ENCODE measurements around the gene HAL. TPM values are rescaled to one million over a fixed set of nuclear protein-coding genes. Genes with fewer than 3 reads are reported as not detected.

The HAL gene
- total RNA-seq, 5 donors from 2014 or later (not counting 1 experiment from before 2014, with no cell fraction given): 0.54 to 2.4 (median 1.1) TPM

- H3K9me3 Mint-ChIP-seq: no peaks in the 10 kb centered on the region
- ATAC-seq (replicated peaks in 1 of 4): no peak
- no peak overlapping the region for H3K27ac Mint-ChIP-seq
- H3K27me3 Mint-ChIP-seq: no peaks in the 10 kb centered on the region
- peaks cover 21% of the 10 kb centered on the region for H3K36me3 Mint-ChIP-seq
- no peak overlapping the region for H3K4me3 Mint-ChIP-seq
- no peaks in the 10 kb centered on the region for H3K9me3 ChIP-seq
- H3K27me3 ChIP-seq (replicated peaks in 1 of 2; ENCODE audit: control insufficient read depth in 2 of 2, extremely low read depth in 1 of 2, insufficient read depth in 2 of 2, low read length in 1 of 2): no peaks in the 10 kb centered on the region
- WGBS (ENCODE audit: insufficient coverage): 100% methylated on average over 2 of the region's 7 CpGs
- no peak overlapping the region for H3K27ac ChIP-seq (ENCODE audit: low read length)
- no peaks in the 10 kb centered on the region for H3K36me3 ChIP-seq (ENCODE audit: control insufficient read depth in 2 of 2, extremely low read depth in 1 of 2, insufficient read depth in 1 of 2, low read length in 1 of 2)
- H3K4me1 ChIP-seq (ENCODE audit: control insufficient read depth in 1 of 2, extremely low read depth in 1 of 2, insufficient read depth in 2 of 2, low read length in 2 of 2): no peaks in the 10 kb centered on the region
- H3K4me3 ChIP-seq (ENCODE audit: control insufficient read depth in 1 of 2, extremely low read depth in 1 of 2, low read length in 1 of 2): no peak overlapping the region
- POLR2A ChIA-PET: no interaction called here
- DNase-seq: no peak
- CTCF ChIA-PET: interaction anchor here (0.9 to 1.3 kb wide), 2 partner anchors 8 kb away, joined by 5 to 6 read pairs; no protein-coding TSS in a partner anchor
- no peaks in the 10 kb centered on the region for H3K4me1 Mint-ChIP-seq
Measured at GRCh38 chr12:95990136-95990535, 6.0 kb downstream of the HAL start.

DNA sequence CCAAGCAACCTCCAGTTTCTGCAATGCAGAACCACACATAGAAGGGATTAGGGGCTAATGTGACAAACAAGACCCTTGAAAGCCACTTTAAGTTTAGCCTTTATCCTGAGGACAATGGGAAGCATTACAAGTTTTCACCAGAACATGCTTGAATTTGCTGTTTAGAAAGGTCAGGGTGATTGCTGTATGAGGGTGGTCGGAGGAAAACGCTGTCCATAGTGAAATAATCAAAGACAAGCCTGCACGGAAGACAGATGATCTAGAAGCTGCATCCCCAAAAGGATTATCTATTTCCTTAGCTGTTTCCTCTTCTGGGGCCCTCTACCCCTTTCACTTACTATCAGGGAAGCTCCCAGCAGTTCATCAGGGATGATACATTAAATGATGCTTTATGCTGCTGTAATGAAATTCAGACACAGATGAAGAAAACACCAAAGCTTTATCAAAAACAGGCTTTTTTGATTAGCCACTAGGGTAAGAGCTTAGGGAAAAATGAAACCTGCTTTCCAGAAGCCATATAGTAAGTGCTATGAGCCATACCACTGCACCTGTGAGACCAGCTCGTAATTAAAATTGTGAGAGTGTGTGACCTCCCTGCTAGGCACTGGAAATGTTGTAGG, 6.5 kb downstream of the HAL start:
- ChIA-PET CTCF (interaction anchor here (0.9 to 1.3 kb wide), 3 partner anchors 8 to 9 kb away, joined by 3 to 6 read pairs (median 5); no protein-coding TSS in a partner anchor), POLR2A (no interaction called here)
- no peaks in the 10 kb centered on the region for H3K4me1 Mint-ChIP-seq
- no peaks in the 10 kb centered on the region for H3K9me3 ChIP-seq
- no peak for ATAC-seq (replicated peaks in 1 of 4)
- H3K36me3 Mint-ChIP-seq: peaks cover 17% of the 10 kb centered on the region
- DNase-seq: no peak
- no peaks in the 10 kb centered on the region for H3K36me3 ChIP-seq (ENCODE audit: control insufficient read depth in 2 of 2, extremely low read depth in 1 of 2, insufficient read depth in 1 of 2, low read length in 1 of 2)
- H3K27me3 ChIP-seq (replicated peaks in 1 of 2; ENCODE audit: control insufficient read depth in 2 of 2, extremely low read depth in 1 of 2, insufficient read depth in 2 of 2, low read length in 1 of 2): no peaks in the 10 kb centered on the region
- H3K4me3 ChIP-seq (ENCODE audit: control insufficient read depth in 1 of 2, extremely low read depth in 1 of 2, low read length in 1 of 2): no peak overlapping the region
- 57% methylated on average over 1 of the region's 4 CpGs for WGBS (ENCODE audit: insufficient coverage)
- H3K4me3 Mint-ChIP-seq: no peak overlapping the region
- no peaks in the 10 kb centered on the region for H3K9me3 Mint-ChIP-seq
- no peaks in the 10 kb centered on the region for H3K4me1 ChIP-seq (ENCODE audit: control insufficient read depth in 1 of 2, extremely low read depth in 1 of 2, insufficient read depth in 2 of 2, low read length in 2 of 2)
- H3K27me3 Mint-ChIP-seq: no peaks in the 10 kb centered on the region
- H3K27ac Mint-ChIP-seq: no peak overlapping the region
- no peak overlapping the region for H3K27ac ChIP-seq (ENCODE audit: low read length)

DNA sequence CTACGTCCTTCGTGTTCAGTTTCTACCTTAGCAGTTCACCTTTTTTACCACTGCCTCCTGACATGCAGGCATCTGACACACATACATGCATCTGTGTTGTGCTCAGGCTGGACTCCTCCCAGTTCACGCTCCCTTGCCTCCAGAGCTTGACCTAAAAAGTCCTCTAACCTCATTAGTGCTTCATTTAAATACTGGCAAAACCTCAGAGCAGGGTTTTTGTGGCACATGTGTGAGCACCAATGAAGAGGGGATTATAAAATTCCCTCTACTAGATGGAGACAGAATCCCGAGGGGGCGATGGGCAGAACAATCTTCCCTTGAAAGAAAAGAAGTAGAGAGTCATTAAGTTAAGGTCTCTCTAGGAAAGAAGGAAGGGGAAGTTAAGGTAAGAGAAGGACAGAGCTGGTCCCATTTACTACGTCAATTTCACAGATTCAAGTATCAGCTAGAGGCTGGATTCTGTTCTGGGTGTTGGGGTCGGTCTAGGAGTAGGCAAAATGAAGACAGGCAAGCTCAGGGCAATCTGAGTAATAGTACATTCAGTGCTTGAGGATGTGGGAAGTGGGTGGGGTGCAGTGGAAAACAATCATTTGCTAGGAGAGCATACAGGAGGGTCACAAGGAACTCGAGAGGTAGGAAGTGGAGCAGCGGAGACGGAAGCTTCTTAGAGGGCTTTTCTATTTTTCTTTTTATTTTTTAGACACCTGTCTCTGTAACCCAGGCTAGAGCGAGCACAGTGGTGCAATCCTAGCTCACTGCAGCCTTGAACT, 7.5 kb downstream of the HAL start:
- Histone ChIP-seq H3K4me1 (ENCODE audit: control insufficient read depth in 1 of 2, extremely low read depth in 1 of 2, insufficient read depth in 2 of 2, low read length in 2 of 2) (no peaks in the 10 kb centered on the region), H3K9me3 (no peaks in the 10 kb centered on the region), H3K27ac (ENCODE audit: low read length) (no peak overlapping the region), H3K4me3 (ENCODE audit: control insufficient read depth in 1 of 2, extremely low read depth in 1 of 2, low read length in 1 of 2) (no peak overlapping the region), H3K36me3 (ENCODE audit: control insufficient read depth in 2 of 2, extremely low read depth in 1 of 2, insufficient read depth in 1 of 2, low read length in 1 of 2) (no peaks in the 10 kb centered on the region), H3K27me3 (replicated peaks in 1 of 2; ENCODE audit: control insufficient read depth in 2 of 2, extremely low read depth in 1 of 2, insufficient read depth in 2 of 2, low read length in 1 of 2) (no peaks in the 10 kb centered on the region)
- DNase-seq (no peak), ATAC-seq (replicated peaks in 1 of 4) (no peak)
- Mint-ChIP-seq H3K27ac (no peak overlapping the region), H3K4me3 (no peak overlapping the region), H3K4me1 (no peaks in the 10 kb centered on the region), H3K9me3 (no peaks in the 10 kb centered on the region), H3K36me3 (peaks cover 17% of the 10 kb centered on the region), H3K27me3 (no peaks in the 10 kb centered on the region)
- CTCF ChIA-PET: interaction anchor here in 1 of 2 donors (1.3 kb wide), 1 partner anchor 10 kb away, joined by 3 read pairs; no protein-coding TSS in a partner anchor
- 88% methylated on average over 4 of the region's 11 CpGs for WGBS (ENCODE audit: insufficient coverage)
- POLR2A ChIA-PET: no interaction called here

GRCh38 chr12:95986635-95987570, 9.2 kb downstream of the HAL start:
- Histone ChIP-seq H3K4me1 (ENCODE audit: control insufficient read depth in 1 of 2, extremely low read depth in 1 of 2, insufficient read depth in 2 of 2, low read length in 2 of 2) (no peaks in the 10 kb centered on the region), H3K4me3 (ENCODE audit: control insufficient read depth in 1 of 2, extremely low read depth in 1 of 2, low read length in 1 of 2) (no peak overlapping the region), H3K36me3 (ENCODE audit: control insufficient read depth in 2 of 2, extremely low read depth in 1 of 2, insufficient read depth in 1 of 2, low read length in 1 of 2) (no peaks in the 10 kb centered on the region), H3K9me3 (no peaks in the 10 kb centered on the region), H3K27me3 (replicated peaks in 1 of 2; ENCODE audit: control insufficient read depth in 2 of 2, extremely low read depth in 1 of 2, insufficient read depth in 2 of 2, low read length in 1 of 2) (no peaks in the 10 kb centered on the region), H3K27ac (ENCODE audit: low read length) (no peak overlapping the region)
- no peaks in the 10 kb centered on the region for H3K9me3 Mint-ChIP-seq
- H3K4me1 Mint-ChIP-seq: no peaks in the 10 kb centered on the region
- POLR2A ChIA-PET: no interaction called here
- H3K27ac Mint-ChIP-seq: no peak overlapping the region
- 91% methylated on average over 8 of the region's 14 CpGs for WGBS (ENCODE audit: insufficient coverage)
- DNase-seq: no peak
- CTCF ChIA-PET: interaction anchor here (0.7 to 0.9 kb wide), 2 partner anchors 11 to 517 kb away, joined by 3 read pairs; no protein-coding TSS in a partner anchor
- no peaks in the 10 kb centered on the region for H3K27me3 Mint-ChIP-seq
- H3K36me3 Mint-ChIP-seq: peaks cover 10% of the 10 kb centered on the region
- no peak overlapping the region for H3K4me3 Mint-ChIP-seq
- ATAC-seq (replicated peaks in 1 of 4): no peak

DNA sequence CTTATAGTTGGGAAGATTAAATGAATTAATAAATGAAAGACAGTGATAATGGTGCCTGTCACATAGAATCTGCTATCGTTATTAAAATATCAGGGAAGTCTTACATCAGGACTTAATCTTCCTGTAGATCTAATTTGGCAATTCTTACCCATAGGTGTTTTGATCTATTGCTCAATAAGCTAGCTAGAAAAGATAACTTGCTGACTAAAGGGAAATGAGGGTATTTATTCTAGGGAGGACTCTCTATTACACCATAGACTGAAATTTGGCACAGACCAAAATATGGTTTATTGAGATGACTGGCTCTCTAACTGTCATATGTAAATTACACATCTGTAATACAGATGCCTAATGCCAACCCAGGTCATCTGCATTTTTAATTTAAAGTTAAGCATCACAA, 11.5 kb downstream of the HAL start:
- CTCF ChIA-PET: no interaction called here
- Histone ChIP-seq H3K9me3 (no peaks in the 10 kb centered on the region), H3K36me3 (ENCODE audit: control insufficient read depth in 2 of 2, extremely low read depth in 1 of 2, insufficient read depth in 1 of 2, low read length in 1 of 2) (no peaks in the 10 kb centered on the region), H3K4me3 (ENCODE audit: control insufficient read depth in 1 of 2, extremely low read depth in 1 of 2, low read length in 1 of 2) (no peak overlapping the region), H3K27ac (ENCODE audit: low read length) (no peak overlapping the region), H3K27me3 (replicated peaks in 1 of 2; ENCODE audit: control insufficient read depth in 2 of 2, extremely low read depth in 1 of 2, insufficient read depth in 2 of 2, low read length in 1 of 2) (no peaks in the 10 kb centered on the region), H3K4me1 (ENCODE audit: control insufficient read depth in 1 of 2, extremely low read depth in 1 of 2, insufficient read depth in 2 of 2, low read length in 2 of 2) (no peaks in the 10 kb centered on the region)
- no peak for DNase-seq
- Mint-ChIP-seq H3K4me3 (no peak overlapping the region), H3K36me3 (peaks cover 8% of the 10 kb centered on the region), H3K27ac (no peak overlapping the region), H3K9me3 (no peaks in the 10 kb centered on the region), H3K4me1 (no peaks in the 10 kb centered on the region), H3K27me3 (no peaks in the 10 kb centered on the region)
- POLR2A ChIA-PET: no interaction called here
- WGBS (ENCODE audit: insufficient coverage): no CpG with 5 or more reads among the region's 1 CpG
- ATAC-seq (replicated peaks in 1 of 4): no peak

DNA sequence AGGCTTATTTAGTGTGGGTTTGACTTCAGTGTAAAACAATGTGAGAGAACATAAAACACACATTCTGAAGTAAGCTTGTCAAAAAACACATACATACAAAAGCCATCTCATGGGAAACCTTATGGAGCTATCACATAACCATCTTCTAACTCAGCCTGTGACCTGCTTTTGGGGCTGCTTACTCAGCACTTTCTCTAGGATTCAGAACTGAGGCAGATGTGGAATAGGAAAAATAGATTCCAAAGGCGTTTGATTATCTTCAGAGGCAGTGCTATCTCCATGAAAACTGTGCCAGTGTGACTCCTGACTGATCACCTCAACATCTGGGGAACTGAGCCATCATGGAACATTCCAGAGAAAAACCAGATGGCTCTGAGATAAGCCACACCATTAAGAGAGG, 13.5 kb downstream of the HAL start:
- CTCF ChIA-PET: no interaction called here
- no peaks in the 10 kb centered on the region for H3K27me3 Mint-ChIP-seq
- H3K9me3 ChIP-seq: no peaks in the 10 kb centered on the region
- no peaks in the 10 kb centered on the region for H3K9me3 Mint-ChIP-seq
- H3K27ac Mint-ChIP-seq: no peak overlapping the region
- H3K27ac ChIP-seq (ENCODE audit: low read length): no peak overlapping the region
- no peak overlapping the region for H3K4me3 Mint-ChIP-seq
- no peaks in the 10 kb centered on the region for H3K4me1 ChIP-seq (ENCODE audit: control insufficient read depth in 1 of 2, extremely low read depth in 1 of 2, insufficient read depth in 2 of 2, low read length in 2 of 2)
- no peaks in the 10 kb centered on the region for H3K27me3 ChIP-seq (replicated peaks in 1 of 2; ENCODE audit: control insufficient read depth in 2 of 2, extremely low read depth in 1 of 2, insufficient read depth in 2 of 2, low read length in 1 of 2)
- no peaks in the 10 kb centered on the region for H3K4me1 Mint-ChIP-seq
- H3K36me3 Mint-ChIP-seq: peaks cover 8% of the 10 kb centered on the region
- 83% methylated on average over 1 of the region's 1 CpG for WGBS (ENCODE audit: insufficient coverage)
- no peak overlapping the region for H3K4me3 ChIP-seq (ENCODE audit: control insufficient read depth in 1 of 2, extremely low read depth in 1 of 2, low read length in 1 of 2)
- H3K36me3 ChIP-seq (ENCODE audit: control insufficient read depth in 2 of 2, extremely low read depth in 1 of 2, insufficient read depth in 1 of 2, low read length in 1 of 2): no peaks in the 10 kb centered on the region
- POLR2A ChIA-PET: no interaction called here
- ATAC-seq (replicated peaks in 1 of 4) (no peak), DNase-seq (no peak)
